Measurements from ENCODE around the gene CHFR. TPM values are rescaled to one million over a fixed set of nuclear protein-coding genes. Genes with fewer than 3 reads are reported as not detected.

Gene CHFR
- total RNA-seq, 1 experiment from 2014 or later = 32.3 TPM

GRCh38 chr12:132842449-132843045, 44.9 kb downstream of the CHFR start:
- POLR2A ChIA-PET = no interaction called here
- H3K36me3 ChIP-seq (ENCODE audit: control insufficient read depth, insufficient read depth, low read length) = no peaks in the 10 kb centered on the region
- BruUV-seq (replicated peaks) = no TSS peak
- Mint-ChIP-seq H3K27ac (ENCODE audit: unreplicated experiment) (no peak overlapping the region), H3K9me3 (ENCODE audit: unreplicated experiment) (no peaks in the 10 kb centered on the region), H3K4me3 (ENCODE audit: unreplicated experiment) (no peak overlapping the region), H3K27me3 (ENCODE audit: insufficient read depth, unreplicated experiment) (no peaks in the 10 kb centered on the region), H3K36me3 (ENCODE audit: insufficient read depth, unreplicated experiment) (peaks cover 40% of the 10 kb centered on the region), H3K4me1 (ENCODE audit: low read depth, unreplicated experiment) (no peaks in the 10 kb centered on the region)
- CTCF ChIA-PET = no interaction called here
- H3K4me1 ChIP-seq = no peaks in the 10 kb centered on the region
- intact Hi-C loops (cut with micrococcal nuclease; ENCODE audit: unreplicated experiment) = no loop called here
- DNase-seq = no peak
- TF ChIP-seq CTCF (IDR thresholded peaks at IDR 0.05; ENCODE audit: insufficient read depth in 1 of 2, low read depth in 1 of 2, low read length in 1 of 2, severe bottlenecking in 1 of 2, unreplicated experiment in 1 of 2) = no peak
- H3K27me3 ChIP-seq (replicated peaks; ENCODE audit: control insufficient read depth, insufficient read depth, low read length) = no peaks in the 10 kb centered on the region
- no peak overlapping the region for H3K4me3 ChIP-seq (ENCODE audit: low read depth, low read length)
- no peaks in the 10 kb centered on the region for H3K9me3 ChIP-seq

- intact Hi-C loops (cut with micrococcal nuclease; ENCODE audit: unreplicated experiment) = no loop called here
- no peaks in the 10 kb centered on the region for H3K4me1 ChIP-seq
- no peak for TF ChIP-seq CTCF (IDR thresholded peaks at IDR 0.05; ENCODE audit: insufficient read depth in 1 of 2, low read depth in 1 of 2, low read length in 1 of 2, severe bottlenecking in 1 of 2, unreplicated experiment in 1 of 2)
- Mint-ChIP-seq H3K4me1 (ENCODE audit: low read depth, unreplicated experiment) (no peaks in the 10 kb centered on the region), H3K9me3 (ENCODE audit: unreplicated experiment) (no peaks in the 10 kb centered on the region), H3K4me3 (ENCODE audit: unreplicated experiment) (no peak overlapping the region), H3K36me3 (ENCODE audit: insufficient read depth, unreplicated experiment) (peaks cover 40% of the 10 kb centered on the region), H3K27me3 (ENCODE audit: insufficient read depth, unreplicated experiment) (no peaks in the 10 kb centered on the region), H3K27ac (ENCODE audit: unreplicated experiment) (no peak overlapping the region)
- BruUV-seq (replicated peaks) = no TSS peak
- POLR2A ChIA-PET = no interaction called here
- no peaks in the 10 kb centered on the region for H3K27me3 ChIP-seq (replicated peaks; ENCODE audit: control insufficient read depth, insufficient read depth, low read length)
- no peaks in the 10 kb centered on the region for H3K9me3 ChIP-seq
- no peaks in the 10 kb centered on the region for H3K36me3 ChIP-seq (ENCODE audit: control insufficient read depth, insufficient read depth, low read length)
- CTCF ChIA-PET = no interaction called here
- H3K4me3 ChIP-seq (ENCODE audit: low read depth, low read length) = no peak overlapping the region
- no peak for DNase-seq
Measured at GRCh38 chr12:132841151-132841550, 46.3 kb downstream of the CHFR start.

GRCh38 chr12:132840536-132840935, 46.9 kb downstream of the CHFR start:
- Mint-ChIP-seq H3K4me1 (ENCODE audit: low read depth, unreplicated experiment) (no peaks in the 10 kb centered on the region), H3K36me3 (ENCODE audit: insufficient read depth, unreplicated experiment) (peaks cover 37% of the 10 kb centered on the region), H3K4me3 (ENCODE audit: unreplicated experiment) (no peak overlapping the region), H3K9me3 (ENCODE audit: unreplicated experiment) (no peaks in the 10 kb centered on the region), H3K27me3 (ENCODE audit: insufficient read depth, unreplicated experiment) (no peaks in the 10 kb centered on the region), H3K27ac (ENCODE audit: unreplicated experiment) (no peak overlapping the region)
- POLR2A ChIA-PET = no interaction called here
- H3K4me1 ChIP-seq = no peaks in the 10 kb centered on the region
- H3K4me3 ChIP-seq (ENCODE audit: low read depth, low read length) = no peak overlapping the region
- H3K36me3 ChIP-seq (ENCODE audit: control insufficient read depth, insufficient read depth, low read length) = no peaks in the 10 kb centered on the region
- no peak for DNase-seq
- H3K9me3 ChIP-seq = no peaks in the 10 kb centered on the region
- no peaks in the 10 kb centered on the region for H3K27me3 ChIP-seq (replicated peaks; ENCODE audit: control insufficient read depth, insufficient read depth, low read length)
- BruUV-seq (replicated peaks) = TSS peak; percentile 64
- CTCF ChIA-PET = no interaction called here
- TF ChIP-seq CTCF (IDR thresholded peaks at IDR 0.05; ENCODE audit: insufficient read depth in 1 of 2, low read depth in 1 of 2, low read length in 1 of 2, severe bottlenecking in 1 of 2, unreplicated experiment in 1 of 2) = no peak
- intact Hi-C loops (cut with micrococcal nuclease; ENCODE audit: unreplicated experiment) = no loop called here

Measured in Caco-2 (cell line).